H9 (cell line): ENCODE results near the gene SLC12A5. TPM values are rescaled to one million over a fixed set of nuclear protein-coding genes. Genes with fewer than 3 reads are reported as not detected.

ENCODE experiments used
- DNase-seq: peaks from one replicate; pipeline ENCODE4 v3.0.0-alpha.2; 2017
- H2AFZ ChIP-seq: one replicate; pipeline ENCODE4 v1.6.1; 2013; ENCODE audit warnings: mild to moderate bottlenecking, low read length, control low read depth, moderate library complexity
- H2AK5ac ChIP-seq: 2 replicates; pipeline ENCODE4 v1.6.1; 2013; ENCODE audit warnings: low read length, control low read depth, mixed read lengths; ENCODE audit not compliant: insufficient read length
- H2BK120ac ChIP-seq: one replicate; pipeline ENCODE4 v1.6.1; 2013; ENCODE audit warnings: low read depth, mild to moderate bottlenecking, low read length, control low read depth, inconsistent platforms; ENCODE audit not compliant: poor library complexity, severe bottlenecking
- H2BK12ac ChIP-seq: 2 replicates; pipeline ENCODE4 v1.6.1; 2013; ENCODE audit warnings: low read length, control low read depth, mixed read lengths, low read depth; ENCODE audit not compliant: insufficient read length
- H2BK15ac ChIP-seq: 2 replicates; pipeline ENCODE4 v1.6.1; 2013; ENCODE audit warnings: low read depth, low read length, control low read depth
- H2BK20ac ChIP-seq: one replicate; pipeline ENCODE4 v1.6.1; 2013; ENCODE audit warnings: low read depth, mild to moderate bottlenecking, low read length, control low read depth, inconsistent platforms; ENCODE audit not compliant: poor library complexity, severe bottlenecking
- H2BK5ac ChIP-seq: 2 replicates; pipeline ENCODE4 v1.6.1; 2013; ENCODE audit warnings: low read length, control low read depth, mixed read lengths; ENCODE audit not compliant: insufficient read length
- H3K14ac ChIP-seq: 2 replicates; pipeline ENCODE4 v1.6.1; 2013; ENCODE audit warnings: low read length, control low read depth; ENCODE audit not compliant: insufficient read depth
- H3K18ac ChIP-seq: 2 replicates; pipeline ENCODE4 v1.6.1; 2013; ENCODE audit warnings: low read depth, mild to moderate bottlenecking, mixed read lengths, low read length, control low read depth; ENCODE audit not compliant: insufficient read length
- H3K23ac ChIP-seq: 2 replicates; pipeline ENCODE4 v1.6.1; 2013; ENCODE audit warnings: low read length, control low read depth, mixed read lengths, low read depth; ENCODE audit not compliant: insufficient read length
- H3K23me2 ChIP-seq: 2 replicates; pipeline ENCODE4 v1.6.1; 2013; ENCODE audit warnings: low read depth, mild to moderate bottlenecking, mixed read lengths, low read length, control low read depth; ENCODE audit not compliant: insufficient read length, poor library complexity, severe bottlenecking
- H3K27ac ChIP-seq: 2 replicates; pipeline ENCODE4 v1.5.1; 2013; ENCODE audit warnings: low read length, control low read depth, mixed read lengths, low read depth; ENCODE audit not compliant: insufficient read length
- H3K27me3 ChIP-seq: 2 replicates; pipeline ENCODE4 v1.6.1; 2013; ENCODE audit warnings: low read length, control low read depth, inconsistent platforms; ENCODE audit not compliant: insufficient read depth
- H3K4ac ChIP-seq: 2 replicates; pipeline ENCODE4 v1.6.1; 2013; ENCODE audit warnings: low read depth, mild to moderate bottlenecking, control low read depth, inconsistent platforms, low read length, moderate library complexity
- H3K4me1 ChIP-seq: 2 replicates; pipeline ENCODE4 v1.6.1; 2013; ENCODE audit warnings: low read length, control low read depth, inconsistent platforms; ENCODE audit not compliant: insufficient read depth
- H3K4me2 ChIP-seq: 2 replicates; pipeline ENCODE4 v1.6.1; 2013; ENCODE audit warnings: low read length, control low read depth, mixed read lengths; ENCODE audit not compliant: insufficient read length, insufficient read depth
- H3K56ac ChIP-seq: 2 replicates; pipeline ENCODE4 v1.6.1; 2013; ENCODE audit warnings: low read depth, mild to moderate bottlenecking, mixed read lengths, low read length, control low read depth; ENCODE audit not compliant: insufficient read length
- H3K79me1 ChIP-seq: 2 replicates; pipeline ENCODE4 v1.6.1; 2013; ENCODE audit warnings: low read depth, mild to moderate bottlenecking, moderate library complexity, low read length, control low read depth, inconsistent platforms; ENCODE audit not compliant: insufficient read depth, poor library complexity, severe bottlenecking
- H3K79me2 ChIP-seq: 2 replicates; pipeline ENCODE4 v1.6.1; 2013; ENCODE audit warnings: low read length, control low read depth, inconsistent platforms; ENCODE audit not compliant: insufficient read depth
- H3K9ac ChIP-seq: 2 replicates; pipeline ENCODE4 v1.6.1; 2013; ENCODE audit warnings: low read length, control low read depth, mixed read lengths; ENCODE audit not compliant: insufficient read length; ENCODE audit errors: extremely low read depth
- H3K9me3 ChIP-seq: one replicate; pipeline ENCODE4 v1.6.1; 2013; ENCODE audit warnings: low read depth, low read length, inconsistent platforms; ENCODE audit not compliant: control insufficient read depth
- H3T11ph ChIP-seq: one replicate; pipeline ENCODE4 v1.6.1; 2013; ENCODE audit warnings: mild to moderate bottlenecking, low read length, control low read depth, inconsistent platforms
- H4K20me1 ChIP-seq: one replicate; pipeline ENCODE4 v1.6.1; 2013; ENCODE audit not compliant: control insufficient read depth, insufficient read length, insufficient read depth
- H4K5ac ChIP-seq: 2 replicates; pipeline ENCODE4 v1.6.1; 2013; ENCODE audit warnings: low read depth, mild to moderate bottlenecking, mixed read lengths, low read length, control low read depth; ENCODE audit not compliant: insufficient read length
- H4K8ac ChIP-seq: replicated peaks from 2 replicates; pipeline ENCODE4 v1.6.1; 2013; ENCODE audit warnings: low read length, control low read depth, mixed read lengths, low read depth; ENCODE audit not compliant: insufficient read length
- H4K91ac ChIP-seq: 2 replicates; pipeline ENCODE4 v1.6.1; 2013; ENCODE audit warnings: low read depth, mild to moderate bottlenecking, moderate library complexity, mixed read lengths, low read length, control low read depth; ENCODE audit not compliant: insufficient read length
- H3K27ac Mint-ChIP-seq, 3 experiments: 2 replicates in 2 of 3; 3 replicates in 1 of 3; pipeline ENCODE4 v1.8.0; 2020 to 2021; ENCODE audit warnings: mixed read lengths in 3 of 3, mild to moderate bottlenecking in 1 of 3, moderate library complexity in 1 of 3
- H3K27me3 Mint-ChIP-seq: 2 replicates; pipeline ENCODE4 v1.8.0; 2021; ENCODE audit warnings: low read depth, mild to moderate bottlenecking, moderate library complexity, mixed read lengths
- H3K36me3 Mint-ChIP-seq, 3 experiments: 2 replicates in 2 of 3; 3 replicates in 1 of 3; pipeline ENCODE4 v1.8.0; 2020 to 2021; ENCODE audit warnings: low read depth in 3 of 3, mixed read lengths in 3 of 3; ENCODE audit not compliant: insufficient read depth in 1 of 3
- H3K4me1 Mint-ChIP-seq, 2 experiments: 2 replicates each; pipeline ENCODE4 v1.8.0; 2020; ENCODE audit warnings: mixed read lengths in 2 of 2
- H3K4me3 Mint-ChIP-seq, 2 experiments: 2 replicates in 1 of 2; 3 replicates in 1 of 2; pipeline ENCODE4 v1.8.0; 2020 to 2021; ENCODE audit warnings: mild to moderate bottlenecking in 2 of 2, mixed read lengths in 2 of 2, moderate library complexity in 1 of 2
- H3K9me3 Mint-ChIP-seq, 2 experiments: 2 replicates in 1 of 2; 3 replicates in 1 of 2; pipeline ENCODE4 v1.8.0; 2020; ENCODE audit warnings: mild to moderate bottlenecking in 2 of 2, mixed read lengths in 2 of 2, moderate library complexity in 1 of 2
- CTCF ChIP-seq: fragments of 200-600 bp; sonication (generic); conservative IDR thresholded peaks from 3 replicates; pipeline ENCODE4 v1.8.0; 2021; ENCODE audit warnings: antibody characterized with exemption, mild to moderate bottlenecking
- WGBS: extraction: QIAGEN DNeasy Blood & Tissue Kit; methylation state at CpG from one replicate; pipeline ENCODE4 v1.1.7; 2013; ENCODE audit warnings: missing lambda C conversion rate, low lambda C conversion rate, mixed read lengths; ENCODE audit not compliant: insufficient read length; ENCODE audit errors: extremely low coverage; 5-methylcytosine and 5-hydroxymethylcytosine counted together
- total RNA-seq: library from RNA; stranded (reverse); gene quantifications from 2 replicates; pipeline ENCODE4 v1.2.1, GENCODE V29; 2021

Gene SLC12A5
- total RNA-seq, 1 experiment from 2014 or later: 8.7 TPM

GRCh38 chr20:46056970-46057855 lies 28.2 kb downstream of the SLC12A5 start:
- H2BK12ac ChIP-seq: no peak overlapping the region
- peaks cover 19 to 28% of the 10 kb centered on the region in 2 experiments for H3K4me1 Mint-ChIP-seq
- H3K9ac ChIP-seq: no peak overlapping the region
- H3K9me3 Mint-ChIP-seq: no peaks in the 10 kb centered on the region
- no peak overlapping the region for H2BK5ac ChIP-seq
- H4K91ac ChIP-seq: no peak overlapping the region
- H3K23ac ChIP-seq: no peak overlapping the region
- H2AFZ ChIP-seq: no peak overlapping the region
- H3K4me3 Mint-ChIP-seq: peak overlapping the region; percentile 38 to 67
- no peaks in the 10 kb centered on the region for H3K79me2 ChIP-seq
- no peak overlapping the region for H3K56ac ChIP-seq
- H3K27me3 Mint-ChIP-seq: peaks cover 77% of the 10 kb centered on the region
- H3K23me2 ChIP-seq: peaks cover 18% of the 10 kb centered on the region
- no peak overlapping the region for H3T11ph ChIP-seq
- no peak overlapping the region for H3K4ac ChIP-seq
- no peak overlapping the region for H2BK20ac ChIP-seq
- H3K36me3 Mint-ChIP-seq: peaks cover 12 to 13% (median 13%) of the 10 kb centered on the region in 3 experiments; a peak in 6 of 7 replicates
- H3K27ac Mint-ChIP-seq: no peak overlapping the region
- H3K4me2 ChIP-seq: peak overlapping the region; percentile 75
- H3K27ac ChIP-seq: no peak overlapping the region
- no peaks in the 10 kb centered on the region for H3K79me1 ChIP-seq
- H3K9me3 ChIP-seq: no peaks in the 10 kb centered on the region
- no peak overlapping the region for H4K8ac ChIP-seq
- no peak for TF ChIP-seq CTCF
- H3K4me1 ChIP-seq: peaks cover 4% of the 10 kb centered on the region; the same call in 1 of the 2 replicates
- DNase-seq: peak; percentile 79
- no peak overlapping the region for H2AK5ac ChIP-seq
- no CpG with 5 or more reads among the region's 65 CpGs for WGBS
- no peak overlapping the region for H3K14ac ChIP-seq
- H2BK15ac ChIP-seq: no peak overlapping the region
- no peaks in the 10 kb centered on the region for H4K20me1 ChIP-seq
- no peak overlapping the region for H3K18ac ChIP-seq
- H4K5ac ChIP-seq: no peak overlapping the region
- H2BK120ac ChIP-seq: no peak overlapping the region
- H3K27me3 ChIP-seq: peaks cover 25% of the 10 kb centered on the region; the same call in 1 of the 2 replicates
